ENCODE data around the gene FUT3. TPM values are rescaled to one million over a fixed set of nuclear protein-coding genes. Genes with fewer than 3 reads are reported as not detected.

Gene FUT3
- total and polyA plus RNA-seq, 2 of the 8 experiments (the other 6 are each of a cell fraction or from before 2014, with no cell fraction given) = 0.15 to 0.63 TPM

GRCh38 chr19:5843295-5843927 is 7.8 kb downstream of the FUT3 start:
- DNase-seq (ENCODE audit: low read depth in 1 of 2, low spot score in 2 of 2) = no peak
- ChIA-PET CTCF (ENCODE audit: partially characterized antibody) (no interaction called here), POLR2A (ENCODE audit: partially characterized antibody) (interaction anchor here (0.7 to 1.1 kb wide), 2 partner anchors 48 to 59 kb away, joined by 3 read pairs; no protein-coding TSS in a partner anchor)
- Histone ChIP-seq H3K36me3 (ENCODE audit: control insufficient read depth in 2 of 4, insufficient read depth in 4 of 4, low read length in 3 of 4) (no peaks in the 10 kb centered on the region), H2BK120ac (replicated peaks; ENCODE audit: low read depth, low read length) (no peak overlapping the region), H2AK5ac (ENCODE audit: low read depth, low read length) (no peak overlapping the region), H3K27me3 (replicated peaks in 1 of 4; ENCODE audit: control insufficient read depth in 3 of 4, extremely low read depth in 1 of 4, insufficient read depth in 3 of 4, low read length in 3 of 4) (no peaks in the 10 kb centered on the region; a peak in 2 of 7 replicates), H3K4me2 (ENCODE audit: insufficient read depth in 1 of 2, low read depth in 2 of 2, low read length in 2 of 2) (no peak overlapping the region), H3K56ac (replicated peaks; ENCODE audit: insufficient read length, low read depth, low read length) (no peak overlapping the region), H4K91ac (replicated peaks; ENCODE audit: insufficient read length, low read length) (no peak overlapping the region), H2BK15ac (ENCODE audit: low read length) (no peak overlapping the region), H3K4ac (replicated peaks; ENCODE audit: insufficient read length, low read depth, low read length) (no peak overlapping the region), H2BK12ac (ENCODE audit: low read depth, low read length) (no peak overlapping the region), H2AFZ (ENCODE audit: low read length) (no peak overlapping the region), H3K79me1 (ENCODE audit: low read depth, low read length) (no peaks in the 10 kb centered on the region), H3K9ac (replicated peaks in 1 of 4; ENCODE audit: extremely low read depth in 1 of 4, low read depth in 3 of 4, low read length in 3 of 4) (no peak overlapping the region), H3K23ac (ENCODE audit: insufficient read length) (no peak overlapping the region), H3K14ac (ENCODE audit: insufficient read length) (no peak overlapping the region), H3K4me3 (ENCODE audit: extremely low read depth in 1 of 4, insufficient read depth in 2 of 4, low read depth in 3 of 4, low read length in 4 of 4) (no peak overlapping the region), H3K4me1 (replicated peaks in 1 of 4; ENCODE audit: control insufficient read depth in 3 of 4, insufficient read depth in 4 of 4, low read length in 3 of 4) (no peaks in the 10 kb centered on the region), H2BK20ac (ENCODE audit: low read length) (no peak overlapping the region), H4K8ac (ENCODE audit: extremely low read depth, insufficient read depth, low read length) (no peak overlapping the region), H3K9me3 (ENCODE audit: insufficient read depth in 2 of 2, low read depth in 1 of 2, low read length in 1 of 2) (peaks cover 0 to 4% of the 10 kb centered on the region in 2 experiments; a peak in 1 of 4 replicates), H2BK5ac (ENCODE audit: low read depth, low read length) (no peak overlapping the region), H3K79me2 (ENCODE audit: control insufficient read depth in 1 of 2, insufficient read depth in 2 of 2, low read length in 2 of 2) (no peaks in the 10 kb centered on the region), H3K18ac (ENCODE audit: extremely low read depth, low read length) (no peak overlapping the region), H4K5ac (ENCODE audit: insufficient read length, low read depth, low read length) (no peak overlapping the region), H4K20me1 (replicated peaks in 1 of 2; ENCODE audit: control insufficient read depth in 1 of 2, insufficient read depth in 2 of 2, low read length in 2 of 2) (no peaks in the 10 kb centered on the region), H3K23me2 (ENCODE audit: low read depth, low read length) (no peaks in the 10 kb centered on the region), H3K27ac (ENCODE audit: low read depth, low read length) (no peak overlapping the region)
- WGBS, 2 experiments (ENCODE audit: extremely low coverage in 1 of 2, insufficient coverage in 1 of 2, insufficient read length in 1 of 2, insufficient replicate concordance in 2 of 2, low coverage in 1 of 2, low lambda C conversion rate in 2 of 2, missing lambda C conversion rate in 1 of 2) = 94% methylated on average over 20 of the region's 21 CpGs; no CpG with 5 or more reads in 1 of the 2 experiments
- FAIRE-seq = no peak
- no peak for TF ChIP-seq EGR1 (IDR thresholded peaks at IDR 0.05; ENCODE audit: borderline replicate concordance, low read depth, low read length)
- no peak for TF ChIP-seq SP4 (IDR thresholded peaks at IDR 0.05; ENCODE audit: low read length)
- no peak for TF ChIP-seq KDM5A (IDR thresholded peaks at IDR 0.05; ENCODE audit: low read length)
- no peak for TF ChIP-seq GABPA (IDR thresholded peaks at IDR 0.05; ENCODE audit: borderline replicate concordance, insufficient read depth, low read length)
- TF ChIP-seq CTBP2 (IDR thresholded peaks at IDR 0.05; ENCODE audit: borderline replicate concordance, insufficient read depth, insufficient read length, low read length) = no peak
- no peak for TF ChIP-seq CTCF (IDR thresholded peaks at IDR 0.05; ENCODE audit: control extremely low read depth in 1 of 3, insufficient read depth in 1 of 3, low read depth in 1 of 3, low read length in 3 of 3)
- TF ChIP-seq KDM1A (IDR thresholded peaks at IDR 0.05; ENCODE audit: borderline replicate concordance, low read length) = no peak
- TF ChIP-seq TAF7 (optimal IDR thresholded peaks at IDR 0.05; ENCODE audit: borderline replicate concordance, low read depth, low read length) = no peak
- TF ChIP-seq HDAC6 (IDR thresholded peaks at IDR 0.05; ENCODE audit: low read depth, low read length) = no peak
- no peak for TF ChIP-seq BACH1 (IDR thresholded peaks at IDR 0.05; ENCODE audit: low read length)
- no peak for TF ChIP-seq BCL11A (IDR thresholded peaks at IDR 0.05; ENCODE audit: low read depth in 2 of 2, low read length in 2 of 2)

All from H1 (cell line).